CD4-positive, alpha-beta T cell treated with Interleukin-4 for 1 hour (primary cell): ENCODE measurements around the gene RANBP3L.
"Not testable (repeated sequence)": the region's sequence is repeated elsewhere in the genome, so short reads cannot be mapped to it uniquely, and the experiment has no call there.

Experiments used
- DNase-seq, 2 donors: peaks; one replicate each; pipeline ENCODE4 v3.0.0-alpha.2; 2020 to 2022

The RANBP3L gene

DNA sequence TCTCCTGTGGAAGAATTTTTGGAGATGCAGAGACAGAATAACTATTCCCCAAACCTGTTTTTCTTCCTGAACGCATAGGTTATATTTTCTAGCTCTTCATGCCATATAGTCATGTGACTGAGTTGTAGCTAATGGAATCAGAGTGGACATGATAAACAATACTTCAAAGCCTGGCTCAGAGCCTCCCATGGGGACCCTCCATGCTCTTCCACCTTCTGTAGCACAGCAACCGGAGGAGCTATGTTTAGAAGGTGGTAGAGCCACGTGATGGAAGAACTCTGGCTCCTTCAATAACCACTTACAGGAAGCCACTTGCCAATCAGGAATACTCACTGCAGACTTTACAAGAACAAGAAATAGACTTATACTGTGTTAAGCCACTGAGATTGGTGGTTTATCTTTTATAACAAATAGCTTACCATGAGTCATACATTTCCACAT, 99.2 kb downstream of the RANBP3L start:
- DNase-seq, result no peak

GRCh38 chr5:36200513-36200912, 101.2 kb downstream of the RANBP3L start:
- no peak for DNase-seq

DNA sequence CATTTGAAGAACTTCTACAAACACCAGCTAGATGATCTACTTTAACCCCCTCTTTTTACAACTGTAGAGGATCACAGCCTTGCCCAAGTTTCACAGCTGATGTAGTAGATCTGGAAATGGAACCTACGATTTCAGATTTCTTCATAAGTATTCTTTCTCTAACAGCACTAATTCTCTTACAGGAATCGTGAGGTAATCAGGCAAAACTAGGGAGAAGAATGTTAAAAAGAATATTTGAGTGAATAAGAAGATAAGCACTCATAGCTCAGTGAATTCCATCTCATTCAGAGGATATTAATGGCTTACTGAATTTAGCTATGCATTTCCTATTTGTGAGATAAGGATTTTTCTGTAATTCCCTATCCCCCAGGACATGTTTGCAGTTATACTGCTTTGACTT, 102.1 kb downstream of the RANBP3L start:
- no peak for DNase-seq

- DNase-seq, result not testable (repeated sequence)
Measured at GRCh38 chr5:36198783-36199182, 102.9 kb downstream of the RANBP3L start.
